GM23338 (cell line): ENCODE results near the gene KLHDC7B.

Experiments used
- CREB1 ChIP-seq: fragments of 250-450 bp; sonication (Bioruptor Pico); IDR thresholded peaks from 2 replicates; pipeline ENCODE4 v1.5.0; 2020; ENCODE audit warnings: low read depth, mild to moderate bottlenecking, moderate library complexity
- EZH2 ChIP-seq: fragments of 200-600 bp; sonication (generic); IDR thresholded peaks from one replicate; pipeline ENCODE4 v1.8.0; 2017; ENCODE audit warnings: antibody characterized with exemption, mild to moderate bottlenecking, low read depth; ENCODE audit not compliant: unreplicated experiment
- JUNB ChIP-seq: IDR thresholded peaks from one replicate; pipeline ENCODE4 v1.6.1; 2016; ENCODE audit warnings: antibody characterized with exemption; ENCODE audit not compliant: unreplicated experiment
- POLR2AphosphoS5 ChIP-seq: IDR thresholded peaks from 2 replicates; pipeline ENCODE4 v1.6.1; 2016; ENCODE audit warnings: antibody characterized with exemption, low read depth
- STAT1 ChIP-seq: IDR thresholded peaks from one replicate; pipeline ENCODE4 v1.6.1; 2016; ENCODE audit warnings: antibody characterized with exemption; ENCODE audit not compliant: unreplicated experiment
- ZNF114 ChIP-seq: fragments of 250-450 bp; sonication (Bioruptor Pico); IDR thresholded peaks from 2 replicates; pipeline ENCODE4 v1.5.0; 2020; ENCODE audit warnings: mild to moderate bottlenecking, moderate library complexity
- TF ChIP-seq, protein P1 (sequence below), 2 experiments: fragments of 200-600 bp in 1 of 2; sonication (generic) in 1 of 2; conservative IDR thresholded peaks; 2 replicates each; pipeline versions ENCODE4 v1.5.1 to v1.6.1; 2016 to 2017; ENCODE audit warnings: antibody characterized with exemption in 2 of 2, low read depth in 2 of 2, mild to moderate bottlenecking in 2 of 2, moderate library complexity in 1 of 2
- TF ChIP-seq, protein P2 (sequence below): IDR thresholded peaks from one replicate; pipeline ENCODE4 v1.6.1; 2018; ENCODE audit warnings: antibody characterized with exemption; ENCODE audit not compliant: unreplicated experiment

DNA sequence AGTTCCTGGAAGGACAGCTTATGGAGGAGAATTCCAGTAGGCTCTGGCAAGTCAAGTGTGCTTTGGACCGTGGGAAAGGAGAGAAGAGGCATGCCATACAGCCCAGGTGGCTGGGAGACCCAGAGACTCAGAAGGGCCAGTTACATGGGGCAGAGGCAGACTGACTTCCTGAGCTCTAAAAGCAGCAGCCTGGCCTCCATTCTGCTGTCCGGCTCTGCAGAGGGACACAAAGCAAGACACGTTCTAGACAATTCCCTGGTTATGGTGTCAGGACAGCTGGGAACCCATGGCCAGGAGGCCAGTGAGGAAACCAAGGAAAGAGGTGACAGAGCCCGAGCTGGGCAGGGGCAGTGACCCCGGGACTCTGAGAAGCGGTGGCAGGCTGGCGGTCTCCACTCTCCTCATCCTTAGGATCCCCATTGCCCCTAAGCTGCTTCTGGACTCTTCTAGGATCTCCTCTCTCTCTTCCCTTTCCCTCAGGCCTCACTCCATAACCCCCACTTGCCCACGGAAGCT is 29.8 kb downstream of the KLHDC7B start:
- TF ChIP-seq, protein P1, sequence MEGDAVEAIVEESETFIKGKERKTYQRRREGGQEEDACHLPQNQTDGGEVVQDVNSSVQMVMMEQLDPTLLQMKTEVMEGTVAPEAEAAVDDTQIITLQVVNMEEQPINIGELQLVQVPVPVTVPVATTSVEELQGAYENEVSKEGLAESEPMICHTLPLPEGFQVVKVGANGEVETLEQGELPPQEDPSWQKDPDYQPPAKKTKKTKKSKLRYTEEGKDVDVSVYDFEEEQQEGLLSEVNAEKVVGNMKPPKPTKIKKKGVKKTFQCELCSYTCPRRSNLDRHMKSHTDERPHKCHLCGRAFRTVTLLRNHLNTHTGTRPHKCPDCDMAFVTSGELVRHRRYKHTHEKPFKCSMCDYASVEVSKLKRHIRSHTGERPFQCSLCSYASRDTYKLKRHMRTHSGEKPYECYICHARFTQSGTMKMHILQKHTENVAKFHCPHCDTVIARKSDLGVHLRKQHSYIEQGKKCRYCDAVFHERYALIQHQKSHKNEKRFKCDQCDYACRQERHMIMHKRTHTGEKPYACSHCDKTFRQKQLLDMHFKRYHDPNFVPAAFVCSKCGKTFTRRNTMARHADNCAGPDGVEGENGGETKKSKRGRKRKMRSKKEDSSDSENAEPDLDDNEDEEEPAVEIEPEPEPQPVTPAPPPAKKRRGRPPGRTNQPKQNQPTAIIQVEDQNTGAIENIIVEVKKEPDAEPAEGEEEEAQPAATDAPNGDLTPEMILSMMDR (conservative IDR thresholded peaks at IDR 0.05; ENCODE audit: low read depth in 2 of 2), result no peak
- TF ChIP-seq, protein P2, sequence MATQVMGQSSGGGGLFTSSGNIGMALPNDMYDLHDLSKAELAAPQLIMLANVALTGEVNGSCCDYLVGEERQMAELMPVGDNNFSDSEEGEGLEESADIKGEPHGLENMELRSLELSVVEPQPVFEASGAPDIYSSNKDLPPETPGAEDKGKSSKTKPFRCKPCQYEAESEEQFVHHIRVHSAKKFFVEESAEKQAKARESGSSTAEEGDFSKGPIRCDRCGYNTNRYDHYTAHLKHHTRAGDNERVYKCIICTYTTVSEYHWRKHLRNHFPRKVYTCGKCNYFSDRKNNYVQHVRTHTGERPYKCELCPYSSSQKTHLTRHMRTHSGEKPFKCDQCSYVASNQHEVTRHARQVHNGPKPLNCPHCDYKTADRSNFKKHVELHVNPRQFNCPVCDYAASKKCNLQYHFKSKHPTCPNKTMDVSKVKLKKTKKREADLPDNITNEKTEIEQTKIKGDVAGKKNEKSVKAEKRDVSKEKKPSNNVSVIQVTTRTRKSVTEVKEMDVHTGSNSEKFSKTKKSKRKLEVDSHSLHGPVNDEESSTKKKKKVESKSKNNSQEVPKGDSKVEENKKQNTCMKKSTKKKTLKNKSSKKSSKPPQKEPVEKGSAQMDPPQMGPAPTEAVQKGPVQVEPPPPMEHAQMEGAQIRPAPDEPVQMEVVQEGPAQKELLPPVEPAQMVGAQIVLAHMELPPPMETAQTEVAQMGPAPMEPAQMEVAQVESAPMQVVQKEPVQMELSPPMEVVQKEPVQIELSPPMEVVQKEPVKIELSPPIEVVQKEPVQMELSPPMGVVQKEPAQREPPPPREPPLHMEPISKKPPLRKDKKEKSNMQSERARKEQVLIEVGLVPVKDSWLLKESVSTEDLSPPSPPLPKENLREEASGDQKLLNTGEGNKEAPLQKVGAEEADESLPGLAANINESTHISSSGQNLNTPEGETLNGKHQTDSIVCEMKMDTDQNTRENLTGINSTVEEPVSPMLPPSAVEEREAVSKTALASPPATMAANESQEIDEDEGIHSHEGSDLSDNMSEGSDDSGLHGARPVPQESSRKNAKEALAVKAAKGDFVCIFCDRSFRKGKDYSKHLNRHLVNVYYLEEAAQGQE, result no peak
- TF ChIP-seq CREB1 (CRISPR knock-in tag), result no peak
- TF ChIP-seq JUNB, result no peak
- TF ChIP-seq EZH2, result no peak
- no peak for TF ChIP-seq POLR2AphosphoS5
- TF ChIP-seq STAT1, result no peak
- TF ChIP-seq ZNF114 (CRISPR knock-in tag), result no peak
